22Rv1 (cell line): Measurements from ENCODE around the gene CSTB.

Experiments
- H3K27ac ChIP-seq: fragments of 450-650 bp; 2 replicates; pipeline ENCODE4 v1.5.1; 2017
- CTCF ChIP-seq: fragments of 450-650 bp; IDR thresholded peaks from 2 replicates; pipeline ENCODE4 v1.5.1; 2017; ENCODE audit warnings: mild to moderate bottlenecking
- ZFX ChIP-seq: fragments of 450-650 bp; IDR thresholded peaks from 2 replicates; pipeline ENCODE4 v1.6.1; 2017; ENCODE audit warnings: antibody characterized with exemption, borderline replicate concordance

The CSTB gene

GRCh38 chr21:43770066-43770655 is 5.9 kb downstream of the CSTB start:
- TF ChIP-seq ZFX (no peak), CTCF (no peak)
- H3K27ac ChIP-seq: no peak overlapping the region

GRCh38 chr21:43769325-43769958 is 6.7 kb downstream of the CSTB start:
- TF ChIP-seq ZFX: no peak
- TF ChIP-seq CTCF: no peak
- no peak overlapping the region for H3K27ac ChIP-seq

GRCh38 chr21:43768868-43769167 is 7.3 kb downstream of the CSTB start:
- no peak for TF ChIP-seq ZFX
- no peak for TF ChIP-seq CTCF
- H3K27ac ChIP-seq: no peak overlapping the region

- TF ChIP-seq ZFX (no peak), CTCF (no peak)
- H3K27ac ChIP-seq: no peak overlapping the region
Observed at GRCh38 chr21:43767984-43768867, 7.9 kb downstream of the CSTB start.

- TF ChIP-seq CTCF (no peak), ZFX (no peak)
- no peak overlapping the region for H3K27ac ChIP-seq
Observed at GRCh38 chr21:43767498-43767983, 8.6 kb downstream of the CSTB start.

- H3K27ac ChIP-seq: no peak overlapping the region
- TF ChIP-seq ZFX (no peak), CTCF (no peak)
Observed at GRCh38 chr21:43766734-43767497, 9.2 kb downstream of the CSTB start.
